Hepatocyte (in vitro differentiated cells): ENCODE measurements around the gene INHBA.

Experiments used
- CTCF ChIP-seq: fragments of 200-600 bp; sonication (generic); IDR thresholded peaks from 2 replicates; pipeline ENCODE4 v1.5.1; 2016; ENCODE audit warnings: antibody characterized with exemption, mild to moderate bottlenecking; ENCODE audit not compliant: poor library complexity
- EZH2 ChIP-seq: fragments of 200-600 bp; sonication (generic); IDR thresholded peaks from 2 replicates; pipeline ENCODE4 v1.6.1; 2016; ENCODE audit warnings: antibody characterized with exemption, mild to moderate bottlenecking, borderline replicate concordance
- EZH2phosphoT487 ChIP-seq: fragments of 200-600 bp; sonication (generic); IDR thresholded peaks from one replicate; pipeline ENCODE4 v1.6.1; 2018; ENCODE audit warnings: antibody characterized with exemption, mild to moderate bottlenecking, low read depth, moderate library complexity; ENCODE audit not compliant: unreplicated experiment, severe bottlenecking

- TF ChIP-seq CTCF (no peak), EZH2 (no peak), EZH2phosphoT487 (no peak)
Measured at GRCh38 chr7:41688906-41689305, 14.0 kb downstream of the INHBA start.
